ENCODE data around the gene BBX.

BBX gene

GRCh38 chr3:107521469-107522059 is 1.2 kb upstream of the BBX start:
- in situ Hi-C loops (cut with HindIII; ENCODE audit: low pct_unique_long_range_greater_than_20kb, low sequenced_read_pairs): no loop called here
- TF ChIP-seq JUND (IDR thresholded peaks at IDR 0.05; ENCODE audit: low read depth): no peak
- no peak for DNase-seq (ENCODE audit: low read depth in 1 of 2, low spot score in 1 of 2)

- peak in 1 of 2 experiments; percentile 51 for DNase-seq (ENCODE audit: low read depth in 1 of 2, low spot score in 1 of 2)
- no peak for TF ChIP-seq JUND (IDR thresholded peaks at IDR 0.05; ENCODE audit: low read depth)
- in situ Hi-C loops (cut with HindIII; ENCODE audit: low pct_unique_long_range_greater_than_20kb, low sequenced_read_pairs): no loop called here
These were observed 452 bp downstream of the BBX start for GRCh38 chr3:107523289-107523538.

GRCh38 chr3:107523539-107524325 is 970 bp downstream of the BBX start:
- in situ Hi-C loops (cut with HindIII; ENCODE audit: low pct_unique_long_range_greater_than_20kb, low sequenced_read_pairs): no loop called here
- TF ChIP-seq JUND (IDR thresholded peaks at IDR 0.05; ENCODE audit: low read depth): no peak
- DNase-seq (ENCODE audit: low read depth in 1 of 2, low spot score in 1 of 2): peak in 1 of 2 experiments; percentile 69

GRCh38 chr3:107524326-107524840 is 1.6 kb downstream of the BBX start:
- peak in 1 of 2 experiments; percentile 51 for DNase-seq (ENCODE audit: low read depth in 1 of 2, low spot score in 1 of 2)
- TF ChIP-seq JUND (IDR thresholded peaks at IDR 0.05; ENCODE audit: low read depth): no peak

GRCh38 chr3:107524841-107525643 is 2.3 kb downstream of the BBX start:
- no peak for TF ChIP-seq JUND (IDR thresholded peaks at IDR 0.05; ENCODE audit: low read depth)
- DNase-seq (ENCODE audit: low read depth in 1 of 2, low spot score in 1 of 2): peak in 1 of 2 experiments; percentile 70
- in situ Hi-C loops (cut with HindIII; ENCODE audit: low pct_unique_long_range_greater_than_20kb, low sequenced_read_pairs): no loop called here

More at GRCh38 chr3:107524326-107524840, 1.6 kb downstream of the BBX start:
- in situ Hi-C loops (cut with HindIII; ENCODE audit: low pct_unique_long_range_greater_than_20kb, low sequenced_read_pairs): no loop called here

- DNase-seq (ENCODE audit: low read depth in 1 of 2, low spot score in 1 of 2): peak in 1 of 2 experiments; percentile 8
- in situ Hi-C loops (cut with HindIII; ENCODE audit: low pct_unique_long_range_greater_than_20kb, low sequenced_read_pairs): no loop called here
- TF ChIP-seq JUND (IDR thresholded peaks at IDR 0.05; ENCODE audit: low read depth): no peak
These were observed 3.0 kb downstream of the BBX start for GRCh38 chr3:107525644-107526305.

- DNase-seq (ENCODE audit: low read depth in 1 of 2, low spot score in 1 of 2): no peak
- in situ Hi-C loops (cut with HindIII; ENCODE audit: low pct_unique_long_range_greater_than_20kb, low sequenced_read_pairs): no loop called here
- no peak for TF ChIP-seq JUND (IDR thresholded peaks at IDR 0.05; ENCODE audit: low read depth)
These were observed 9.2 kb downstream of the BBX start for GRCh38 chr3:107531917-107532469.

- no peak for TF ChIP-seq JUND (IDR thresholded peaks at IDR 0.05; ENCODE audit: low read depth)
- in situ Hi-C loops (cut with HindIII; ENCODE audit: low pct_unique_long_range_greater_than_20kb, low sequenced_read_pairs): no loop called here
- DNase-seq (ENCODE audit: low read depth in 1 of 2, low spot score in 1 of 2): no peak
These were observed 18.1 kb downstream of the BBX start for GRCh38 chr3:107540857-107541256.

GRCh38 chr3:107542665-107543064 is 19.9 kb downstream of the BBX start:
- in situ Hi-C loops (cut with HindIII; ENCODE audit: low pct_unique_long_range_greater_than_20kb, low sequenced_read_pairs): no loop called here
- DNase-seq (ENCODE audit: low read depth in 1 of 2, low spot score in 1 of 2): no peak
- TF ChIP-seq JUND (IDR thresholded peaks at IDR 0.05; ENCODE audit: low read depth): no peak

GRCh38 chr3:107543666-107544065 is 20.9 kb downstream of the BBX start:
- DNase-seq (ENCODE audit: low read depth in 1 of 2, low spot score in 1 of 2): peak in 1 of 2 experiments; percentile 31
- in situ Hi-C loops (cut with HindIII; ENCODE audit: low pct_unique_long_range_greater_than_20kb, low sequenced_read_pairs): no loop called here
- no peak for TF ChIP-seq JUND (IDR thresholded peaks at IDR 0.05; ENCODE audit: low read depth)

GRCh38 chr3:107545680-107546120 is 22.9 kb downstream of the BBX start:
- DNase-seq (ENCODE audit: low read depth in 1 of 2, low spot score in 1 of 2): no peak
- TF ChIP-seq JUND (IDR thresholded peaks at IDR 0.05; ENCODE audit: low read depth): no peak
- in situ Hi-C loops (cut with HindIII; ENCODE audit: low pct_unique_long_range_greater_than_20kb, low sequenced_read_pairs): no loop called here

- in situ Hi-C loops (cut with HindIII; ENCODE audit: low pct_unique_long_range_greater_than_20kb, low sequenced_read_pairs): no loop called here
- DNase-seq (ENCODE audit: low read depth in 1 of 2, low spot score in 1 of 2): no peak
- TF ChIP-seq JUND (IDR thresholded peaks at IDR 0.05; ENCODE audit: low read depth): no peak
These were observed 25.8 kb downstream of the BBX start for GRCh38 chr3:107548601-107549000.

Data from T47D (cell line).